Measurements from ENCODE around the gene CELF1.

CELF1 gene

DNA sequence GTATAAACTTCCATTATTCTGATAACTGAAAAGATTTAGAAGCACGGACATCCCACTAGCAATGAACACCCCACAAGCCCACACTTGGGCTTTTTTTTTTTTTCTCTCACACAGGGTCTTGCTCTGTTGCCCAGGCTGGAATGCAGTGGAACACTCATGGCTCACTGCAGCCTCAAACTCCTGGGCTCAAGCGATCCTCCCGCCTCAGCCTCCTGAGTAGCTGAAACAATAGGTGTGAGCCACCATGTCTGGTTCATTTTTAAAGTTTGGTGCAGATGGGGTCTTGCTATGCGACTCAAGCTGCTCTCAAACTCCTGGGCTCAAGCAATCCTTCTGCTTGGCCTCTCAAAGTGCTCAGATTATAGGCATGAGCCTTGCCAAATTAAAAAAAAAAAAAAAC lies 107.1 kb downstream of the CELF1 start:
- TF ChIP-seq, protein P1, sequence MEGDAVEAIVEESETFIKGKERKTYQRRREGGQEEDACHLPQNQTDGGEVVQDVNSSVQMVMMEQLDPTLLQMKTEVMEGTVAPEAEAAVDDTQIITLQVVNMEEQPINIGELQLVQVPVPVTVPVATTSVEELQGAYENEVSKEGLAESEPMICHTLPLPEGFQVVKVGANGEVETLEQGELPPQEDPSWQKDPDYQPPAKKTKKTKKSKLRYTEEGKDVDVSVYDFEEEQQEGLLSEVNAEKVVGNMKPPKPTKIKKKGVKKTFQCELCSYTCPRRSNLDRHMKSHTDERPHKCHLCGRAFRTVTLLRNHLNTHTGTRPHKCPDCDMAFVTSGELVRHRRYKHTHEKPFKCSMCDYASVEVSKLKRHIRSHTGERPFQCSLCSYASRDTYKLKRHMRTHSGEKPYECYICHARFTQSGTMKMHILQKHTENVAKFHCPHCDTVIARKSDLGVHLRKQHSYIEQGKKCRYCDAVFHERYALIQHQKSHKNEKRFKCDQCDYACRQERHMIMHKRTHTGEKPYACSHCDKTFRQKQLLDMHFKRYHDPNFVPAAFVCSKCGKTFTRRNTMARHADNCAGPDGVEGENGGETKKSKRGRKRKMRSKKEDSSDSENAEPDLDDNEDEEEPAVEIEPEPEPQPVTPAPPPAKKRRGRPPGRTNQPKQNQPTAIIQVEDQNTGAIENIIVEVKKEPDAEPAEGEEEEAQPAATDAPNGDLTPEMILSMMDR (IDR thresholded peaks at IDR 0.05; ENCODE audit: low read depth, low read length, missing control alignments) = no peak
- no peak for DNase-seq (ENCODE audit: low read depth)
- in situ Hi-C loops (cut with HindIII; ENCODE audit: low sequenced_read_pairs) = no loop called here
- no peak overlapping the region for H3K4me3 ChIP-seq (ENCODE audit: low read depth, low read length)

DNA sequence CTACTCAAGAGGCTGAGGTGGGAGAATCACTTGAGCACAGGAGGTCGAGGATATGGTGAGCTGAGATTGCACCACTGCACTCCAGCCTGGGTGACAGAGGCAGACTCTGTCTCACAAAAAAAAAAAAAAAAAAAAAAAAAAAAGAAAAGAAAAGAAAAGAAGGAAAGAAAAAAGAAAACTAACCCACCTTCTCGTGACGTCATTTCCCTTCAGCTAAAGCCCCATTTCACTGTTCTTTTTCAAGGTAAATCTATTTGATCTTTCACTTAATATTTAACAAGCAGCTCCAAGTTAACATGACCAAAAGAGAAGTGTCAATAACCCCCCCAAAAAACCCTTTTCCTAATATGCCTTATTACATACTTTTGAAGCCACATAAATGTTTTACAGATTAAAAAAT lies 109.1 kb downstream of the CELF1 start:
- H3K4me3 ChIP-seq (ENCODE audit: low read depth, low read length) = no peak overlapping the region
- in situ Hi-C loops (cut with HindIII; ENCODE audit: low sequenced_read_pairs) = no loop called here
- DNase-seq (ENCODE audit: low read depth) = no peak
- TF ChIP-seq, protein P1 (IDR thresholded peaks at IDR 0.05; ENCODE audit: low read depth, low read length, missing control alignments) = no peak

DNA sequence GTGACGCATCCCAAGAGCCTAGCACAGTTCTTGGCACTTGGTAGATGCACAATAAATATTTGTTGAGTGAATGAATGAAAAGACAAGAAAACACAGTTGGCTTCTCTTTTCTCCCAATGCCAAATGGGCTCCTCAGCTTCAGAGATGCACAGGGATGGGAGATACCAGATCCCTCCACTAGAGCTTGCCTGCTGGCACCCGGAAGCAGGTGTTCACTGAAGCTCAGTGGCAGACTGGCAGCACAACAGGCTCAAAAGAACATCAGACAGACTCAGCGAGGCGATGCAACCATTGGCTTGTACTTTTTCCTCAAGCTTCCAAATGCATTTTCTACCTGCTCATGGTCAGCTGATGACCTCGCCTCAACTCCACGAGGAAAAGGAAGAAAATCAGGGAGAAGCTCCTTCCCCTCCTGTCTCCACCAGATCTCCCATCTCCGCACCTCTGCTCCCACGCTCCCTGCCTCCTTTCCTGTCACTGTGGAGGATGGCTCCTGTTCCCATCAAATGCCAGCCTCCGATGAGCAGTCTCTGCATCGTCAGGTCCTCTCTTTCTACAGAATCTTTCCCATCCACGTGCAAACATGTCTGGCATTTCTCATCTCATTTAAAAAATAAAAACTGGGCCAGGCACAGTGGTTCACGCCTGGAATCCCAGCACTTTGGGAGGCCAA lies 109.8 kb downstream of the CELF1 start:
- no peak overlapping the region for H3K4me3 ChIP-seq (ENCODE audit: low read depth, low read length)
- in situ Hi-C loops (cut with HindIII; ENCODE audit: low sequenced_read_pairs) = no loop called here
- TF ChIP-seq, protein P1 (IDR thresholded peaks at IDR 0.05; ENCODE audit: low read depth, low read length, missing control alignments) = peak; percentile 8
- no peak for DNase-seq (ENCODE audit: low read depth)

DNA sequence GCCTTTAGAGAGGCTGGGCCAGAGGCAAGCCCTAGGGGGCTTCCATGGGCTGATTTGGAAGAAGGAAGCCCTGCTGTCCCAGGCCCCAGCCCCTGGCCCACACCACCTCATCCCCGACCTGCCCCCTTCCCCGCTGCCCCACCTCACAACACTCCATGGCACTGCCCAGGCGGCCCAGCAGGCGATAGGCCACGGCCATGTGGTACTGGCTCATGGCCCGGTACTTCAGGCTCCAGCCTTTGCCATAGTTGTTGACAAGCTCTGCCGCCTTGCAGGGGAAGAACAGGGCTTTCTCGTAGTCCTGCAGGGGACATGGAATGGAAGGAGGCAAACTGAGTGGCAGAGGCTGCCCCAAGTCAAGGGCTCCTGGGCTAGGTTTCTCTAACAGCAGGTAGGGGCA lies 110.4 kb downstream of the CELF1 start:
- TF ChIP-seq, protein P1 (IDR thresholded peaks at IDR 0.05; ENCODE audit: low read depth, low read length, missing control alignments) = no peak
- no peak overlapping the region for H3K4me3 ChIP-seq (ENCODE audit: low read depth, low read length)
- no peak for DNase-seq (ENCODE audit: low read depth)
- in situ Hi-C loops (cut with HindIII; ENCODE audit: low sequenced_read_pairs) = no loop called here

DNA sequence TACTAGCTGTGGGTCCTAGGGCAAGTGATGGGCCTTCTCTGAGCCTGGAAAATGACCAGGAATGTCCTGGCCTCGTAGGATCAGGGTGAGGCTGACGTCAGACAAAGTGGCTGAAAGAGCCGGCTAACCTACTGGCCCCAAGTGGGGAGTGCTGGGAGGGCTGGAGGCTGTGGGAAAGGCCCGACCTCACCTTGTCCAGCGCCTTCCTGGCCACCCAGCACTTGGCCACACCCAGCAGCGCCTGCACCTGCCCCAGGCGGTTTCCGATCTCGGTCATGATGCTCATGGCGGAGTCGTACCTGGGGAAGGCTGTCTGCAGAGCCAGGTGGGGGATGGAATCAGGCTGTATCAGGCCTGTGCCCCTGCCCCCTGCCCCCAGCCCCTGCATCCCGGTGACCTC lies 111.5 kb downstream of the CELF1 start:
- TF ChIP-seq, protein P1 (IDR thresholded peaks at IDR 0.05; ENCODE audit: low read depth, low read length, missing control alignments) = no peak
- in situ Hi-C loops (cut with HindIII; ENCODE audit: low sequenced_read_pairs) = no loop called here
- H3K4me3 ChIP-seq (ENCODE audit: low read depth, low read length) = no peak overlapping the region

DNA sequence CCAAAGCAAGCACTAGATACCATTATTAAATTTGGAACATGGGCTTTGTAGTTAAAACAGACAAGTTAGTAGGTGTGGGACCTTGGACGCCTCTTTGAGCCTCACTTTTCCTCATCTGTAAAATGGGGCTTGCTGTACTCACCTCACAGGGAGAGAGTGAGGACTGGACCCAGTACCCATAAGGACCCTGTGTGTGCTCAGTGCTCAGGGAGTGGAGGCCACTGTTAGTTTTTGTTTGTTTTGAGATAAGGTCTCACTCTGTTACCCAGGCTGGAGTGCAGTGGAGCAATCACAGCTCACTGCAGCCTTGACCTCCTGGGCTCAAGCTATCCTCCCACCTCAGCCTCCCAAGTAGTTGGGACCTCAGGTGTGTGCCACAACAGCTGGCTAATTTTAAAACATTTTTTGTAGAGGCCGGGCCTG lies 112.9 kb downstream of the CELF1 start:
- in situ Hi-C loops (cut with HindIII; ENCODE audit: low sequenced_read_pairs) = no loop called here
- TF ChIP-seq, protein P1 (IDR thresholded peaks at IDR 0.05; ENCODE audit: low read depth, low read length, missing control alignments) = no peak
- no peak for DNase-seq (ENCODE audit: low read depth)
- H3K4me3 ChIP-seq (ENCODE audit: low read depth, low read length) = no peak overlapping the region

More for the DNA sequence above, 111.5 kb downstream of the CELF1 start:
- DNase-seq (ENCODE audit: low read depth) = no peak

Data from astrocyte of the cerebellum (primary cell).